GM15510 (cell line): ENCODE measurements around the gene NUDT17.

Experiments used
- POLR2A ChIP-seq: IDR thresholded peaks from 3 replicates; pipeline ENCODE4 v1.6.1; 2011; ENCODE audit warnings: borderline replicate concordance; ENCODE audit not compliant: insufficient read length; ENCODE audit errors: extremely low read depth

NUDT17 gene

DNA sequence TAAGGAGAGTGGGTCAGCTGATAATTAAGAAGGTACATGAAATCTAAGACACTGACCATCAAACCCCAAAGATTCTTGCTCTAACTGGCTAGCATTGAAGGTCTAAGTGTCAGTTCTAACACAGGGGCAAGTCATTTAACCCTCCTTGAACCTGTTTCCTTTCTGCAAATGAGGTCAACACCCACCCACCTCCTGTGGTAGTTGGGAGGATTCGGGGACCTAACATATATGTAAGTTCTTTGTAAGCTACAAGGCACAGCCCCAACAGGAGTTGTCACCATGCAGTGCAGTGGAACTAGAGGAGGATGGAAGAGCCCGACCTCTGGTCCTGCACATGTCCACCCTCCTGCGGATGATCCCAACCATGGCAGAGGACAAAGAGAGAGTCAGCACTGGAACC is 2.4 kb downstream of the NUDT17 start:
- TF ChIP-seq POLR2A: no peak

DNA sequence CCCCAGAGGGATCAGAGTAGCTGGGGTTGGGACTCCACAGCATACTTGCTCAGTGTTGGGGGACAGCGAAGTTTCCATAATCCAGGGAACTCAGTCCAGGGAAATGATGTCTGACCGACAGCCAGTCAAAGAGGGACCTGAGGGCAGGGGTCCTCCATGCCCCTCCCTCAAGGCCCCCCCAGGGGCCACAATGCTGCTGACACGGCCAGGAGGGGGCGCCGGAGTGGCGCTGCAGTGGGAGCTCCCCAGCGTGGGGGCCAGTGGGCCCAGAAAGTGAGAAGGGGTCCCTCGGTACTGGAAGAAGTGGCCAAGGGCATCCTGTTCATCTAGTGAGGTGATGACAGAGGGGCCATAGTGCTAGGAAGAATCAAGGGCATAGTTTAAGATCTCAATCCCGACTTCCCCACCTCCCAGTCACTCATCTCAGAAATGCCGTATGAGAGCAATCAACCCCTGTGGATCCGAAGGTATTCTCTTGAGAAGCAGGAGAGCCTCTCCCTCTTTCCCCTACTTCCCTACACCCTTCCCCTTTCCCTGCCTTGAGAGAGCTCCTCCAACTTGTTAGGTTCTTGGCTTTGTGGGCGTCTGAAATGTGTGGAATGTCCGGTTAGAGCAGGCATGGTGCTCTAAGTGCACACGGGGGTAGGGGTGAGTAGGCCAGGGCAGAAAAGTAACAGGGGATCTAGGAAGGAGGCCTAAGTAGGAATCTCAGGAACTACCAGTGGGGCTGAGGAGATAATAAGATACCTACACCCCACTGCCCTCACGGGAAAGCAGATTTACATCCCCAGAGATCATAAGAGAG is 4.1 kb downstream of the NUDT17 start:
- TF ChIP-seq POLR2A: no peak

DNA sequence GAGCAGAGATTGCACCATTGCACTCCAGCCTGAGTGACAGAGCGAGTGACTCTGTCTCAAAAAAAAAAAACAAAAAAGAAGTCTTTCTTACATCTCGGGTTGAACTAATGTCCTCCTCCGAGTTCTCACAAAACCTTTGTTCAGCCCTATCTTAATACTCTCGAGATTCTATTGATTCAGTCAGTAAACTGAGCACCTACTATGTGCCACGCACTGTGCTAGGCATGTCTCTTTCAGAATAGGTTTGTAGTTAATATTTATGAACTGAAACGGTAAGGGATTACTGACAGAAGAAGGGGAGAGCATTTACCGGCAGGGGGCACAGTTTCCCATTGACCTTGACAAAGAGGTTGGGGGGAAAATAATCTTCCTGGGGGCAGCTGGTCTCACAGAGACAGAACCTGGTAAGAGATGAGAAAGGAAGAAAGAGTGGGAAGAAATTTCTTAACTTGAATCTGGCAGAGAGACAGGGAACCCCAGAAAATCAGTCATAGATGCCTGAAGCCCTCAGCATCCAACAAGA is 10.1 kb downstream of the NUDT17 start:
- no peak for TF ChIP-seq POLR2A

DNA sequence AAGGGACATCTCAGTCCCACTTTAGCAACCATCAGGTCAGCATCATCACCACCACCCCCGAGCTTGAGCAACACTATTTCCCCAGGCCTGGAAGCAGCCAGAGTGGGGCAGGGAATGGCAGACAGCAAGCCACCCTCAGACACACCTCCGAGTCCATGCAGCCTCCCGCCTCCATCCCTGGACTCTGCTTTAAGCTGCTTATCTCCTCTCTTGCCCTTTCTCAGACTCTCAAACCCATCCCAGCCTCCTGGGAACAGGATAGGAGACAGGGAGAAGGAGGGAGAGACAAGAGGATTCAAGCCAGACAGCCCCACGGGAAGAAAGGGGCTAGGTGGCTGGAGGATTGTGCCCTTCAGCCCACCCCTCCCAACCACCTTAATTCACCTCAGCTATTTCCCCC is 11.7 kb downstream of the NUDT17 start:
- TF ChIP-seq POLR2A: no peak

DNA sequence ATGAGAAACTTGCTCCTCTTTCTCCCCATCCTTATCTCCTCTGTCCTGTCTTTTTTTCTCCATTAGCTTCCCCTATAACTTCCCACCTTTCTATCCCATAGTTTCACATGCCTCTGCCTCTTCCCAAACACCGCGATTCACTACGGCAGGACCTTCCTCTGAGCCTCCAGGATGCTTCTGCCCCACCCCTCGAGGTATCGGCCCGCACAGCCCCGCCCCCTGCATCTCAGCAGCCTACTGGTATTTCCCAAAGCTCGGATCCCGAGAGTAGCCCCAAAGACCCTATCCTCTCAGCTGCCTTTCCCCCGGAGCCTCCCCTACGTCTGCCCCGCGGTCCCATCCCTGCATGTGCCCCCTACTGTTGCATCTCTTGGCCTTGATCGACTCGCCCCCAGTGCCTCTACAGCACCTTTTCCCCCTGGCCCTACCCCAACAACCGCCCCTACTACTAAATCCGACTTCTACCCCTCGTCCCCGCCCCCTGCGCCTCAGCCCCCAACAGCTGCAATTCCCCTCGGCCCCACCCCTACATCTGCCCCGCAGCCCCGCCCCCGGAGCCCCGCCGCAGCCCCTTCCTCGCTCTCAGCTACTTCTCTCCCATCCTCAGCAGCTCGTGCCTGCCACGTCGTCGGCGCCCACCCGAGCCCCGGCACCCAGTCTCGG is 12.9 kb downstream of the NUDT17 start:
- no peak for TF ChIP-seq POLR2A

DNA sequence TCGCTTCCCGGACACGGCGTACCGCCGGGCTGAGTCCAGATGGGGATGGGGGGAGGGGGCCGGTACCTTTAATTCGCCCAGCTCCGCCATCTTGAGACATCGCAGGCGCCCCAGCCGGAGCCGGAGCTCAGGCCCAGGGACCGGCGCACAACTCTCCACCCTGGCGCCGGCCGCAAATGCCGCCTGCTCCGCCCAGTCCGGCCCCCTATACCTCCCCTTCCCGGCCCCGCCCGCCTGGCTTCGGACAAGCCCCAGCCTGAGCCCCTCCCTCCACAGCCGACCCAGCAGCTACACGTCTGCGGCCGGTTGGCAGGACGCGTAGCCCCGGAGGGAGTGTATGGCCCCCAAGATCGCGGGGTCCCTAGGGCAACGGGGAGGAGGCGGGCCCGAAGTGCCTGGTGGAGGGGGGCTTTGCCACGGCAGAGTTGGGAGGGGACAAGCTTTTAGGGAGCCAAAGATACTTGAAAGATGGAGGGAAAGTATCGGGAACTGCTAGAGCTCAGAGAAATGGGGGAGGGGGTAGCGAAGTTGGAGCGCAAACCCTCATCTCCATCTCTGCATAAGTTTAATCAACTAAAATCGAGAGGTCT is 13.6 kb downstream of the NUDT17 start, which contains the start of gene PIAS3:
TSS of gene PIAS3 (minus strand) at position 181 of the 590 bp plus-strand sequence. CDS start at position 90, 91 bp downstream.
- peak; percentile 46 for TF ChIP-seq POLR2A

DNA sequence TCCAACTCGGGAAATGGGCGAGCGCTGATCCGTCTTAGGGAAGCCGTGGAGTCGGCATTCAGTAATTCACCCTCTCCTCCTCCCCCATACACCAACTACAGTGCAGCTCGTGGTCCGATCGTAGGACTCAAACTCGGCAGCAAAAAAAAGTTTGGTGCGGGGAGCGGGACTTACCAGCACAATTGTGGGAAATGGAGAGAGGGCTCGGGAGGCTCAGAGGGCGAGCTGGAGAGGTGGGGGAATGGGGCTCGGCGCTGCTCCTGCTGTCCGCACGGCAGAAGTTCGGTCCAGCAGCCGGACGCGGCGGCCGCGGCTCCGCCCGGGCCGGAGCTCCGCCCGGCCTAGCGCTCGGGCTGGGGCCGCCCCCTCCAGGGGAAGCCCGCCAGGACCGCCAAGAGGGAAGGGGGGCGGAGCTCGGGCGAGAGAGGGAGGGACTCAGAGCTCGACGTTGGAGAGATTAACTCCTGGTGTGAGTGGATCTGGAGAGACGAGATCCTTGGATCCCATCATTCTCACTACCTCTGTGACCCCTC is 14.1 kb downstream of the NUDT17 start:
- TF ChIP-seq POLR2A: peak; percentile 57

DNA sequence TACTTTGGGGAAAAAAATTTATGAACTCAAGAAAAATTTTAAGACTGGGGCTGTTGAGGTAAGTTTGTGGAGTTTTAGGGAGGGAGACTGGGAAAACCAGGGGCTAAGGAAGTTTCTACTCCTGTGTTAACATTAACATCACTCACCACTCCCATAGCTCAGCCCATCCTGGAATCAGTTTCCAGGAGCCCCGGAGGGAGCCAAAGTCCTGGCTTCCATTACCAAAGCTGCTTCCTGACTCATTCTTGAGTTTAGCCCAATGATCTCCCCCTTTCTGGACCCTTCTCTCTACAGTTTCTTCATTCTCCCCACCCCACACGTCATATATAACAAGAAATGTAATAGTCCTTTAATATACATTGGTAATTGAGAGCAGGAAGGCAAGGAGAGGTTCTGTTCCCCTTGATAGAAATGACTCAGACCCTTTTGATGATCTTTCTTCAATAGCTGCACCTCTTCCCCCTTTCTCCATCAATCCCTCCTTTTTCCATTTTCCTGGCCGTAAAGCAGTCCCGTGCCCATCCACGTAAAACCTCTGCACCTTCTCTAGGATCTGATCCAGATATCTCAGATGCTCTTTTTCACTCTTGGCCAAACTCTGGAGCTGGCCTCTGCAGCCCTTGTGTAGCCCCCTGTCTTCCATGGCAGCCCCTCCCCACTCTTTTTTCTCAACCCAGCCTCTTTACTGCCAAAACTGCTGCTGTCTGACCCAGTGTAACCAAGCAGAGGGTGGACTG is 18.0 kb downstream of the NUDT17 start:
- no peak for TF ChIP-seq POLR2A

DNA sequence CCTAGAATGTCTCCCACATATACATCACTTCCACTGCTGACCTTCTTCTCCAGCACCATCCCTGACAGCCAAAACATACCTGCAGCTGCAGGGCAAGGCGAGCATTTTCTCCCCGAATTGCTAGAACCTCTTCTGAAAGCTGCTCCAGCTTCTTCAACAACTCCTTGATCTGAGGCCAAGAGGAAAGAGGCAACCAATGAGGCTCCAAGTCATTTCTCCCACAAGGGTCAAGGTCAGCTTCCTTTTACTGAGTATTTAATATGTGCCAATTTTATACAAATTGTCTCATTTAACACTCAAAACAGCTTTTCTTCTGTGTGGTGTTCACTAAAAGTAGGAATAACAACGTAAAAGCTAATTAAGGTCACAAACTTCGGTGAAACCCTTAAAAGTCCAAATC is 22.8 kb downstream of the NUDT17 start:
- no peak for TF ChIP-seq POLR2A

DNA sequence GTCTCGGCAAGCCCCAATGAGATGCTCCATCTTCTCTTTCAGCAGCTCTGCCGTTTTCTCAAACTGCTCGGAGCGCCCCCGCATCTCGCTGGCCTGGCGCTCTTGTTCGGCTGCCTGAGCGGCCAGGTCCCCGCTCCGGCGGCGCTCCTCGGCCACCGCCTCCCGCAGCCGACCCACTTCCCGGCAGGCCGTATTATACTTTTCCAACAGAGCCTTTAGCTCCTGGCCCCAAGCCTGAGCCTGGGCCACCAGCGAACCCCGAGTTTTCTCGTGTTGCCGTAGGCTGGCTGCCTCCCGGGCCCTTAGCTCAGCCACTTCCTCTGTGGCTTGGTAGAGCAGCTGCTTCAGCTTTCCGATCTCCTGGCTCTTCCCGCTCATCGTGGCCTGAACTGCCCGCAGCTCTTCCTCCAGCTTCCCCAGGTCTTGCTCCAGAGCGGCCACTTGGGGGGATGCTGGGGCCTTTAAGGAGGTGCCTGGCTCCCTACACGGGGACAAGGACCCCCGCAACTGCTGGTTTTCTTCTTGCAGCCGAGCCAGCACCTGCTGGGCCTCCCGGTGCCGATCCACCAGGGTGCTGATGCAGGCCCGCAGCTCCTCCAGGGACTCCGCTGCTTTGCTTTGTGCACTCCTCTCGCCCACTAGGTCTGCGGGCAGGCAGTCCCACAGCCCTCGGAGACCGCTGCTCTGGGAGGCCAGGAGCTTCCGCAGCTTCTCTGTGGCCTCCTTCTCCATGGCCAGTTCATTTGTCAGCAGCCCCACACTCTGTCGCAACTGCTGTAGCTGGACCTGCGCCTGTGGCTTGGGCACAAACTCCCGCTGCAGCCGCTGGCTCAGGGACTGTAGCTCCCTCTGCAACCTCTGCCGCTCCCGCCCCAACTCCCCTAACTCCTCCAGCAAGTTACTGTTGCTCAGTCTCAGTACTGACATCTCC is 26.8 kb downstream of the NUDT17 start:
- no peak for TF ChIP-seq POLR2A

DNA sequence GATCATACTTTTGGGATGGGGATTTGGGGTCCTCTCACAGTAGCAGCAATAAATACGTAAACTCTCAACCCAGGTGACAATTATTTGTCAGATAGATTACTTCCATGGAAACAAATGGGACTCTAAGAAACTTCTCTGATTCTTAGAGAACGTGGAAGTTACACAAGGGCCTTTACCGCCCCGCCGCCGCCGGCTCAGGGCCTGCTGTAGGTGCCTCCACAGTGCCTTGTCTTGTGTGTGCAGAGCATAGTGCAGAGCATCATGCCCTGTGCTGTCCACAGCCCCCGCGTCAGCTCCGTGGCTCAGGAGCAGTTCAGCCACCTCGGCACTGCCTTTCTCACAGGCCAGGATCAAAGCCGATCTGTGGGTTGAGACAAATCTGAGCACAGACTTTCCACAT is 29.2 kb downstream of the NUDT17 start:
- no peak for TF ChIP-seq POLR2A

DNA sequence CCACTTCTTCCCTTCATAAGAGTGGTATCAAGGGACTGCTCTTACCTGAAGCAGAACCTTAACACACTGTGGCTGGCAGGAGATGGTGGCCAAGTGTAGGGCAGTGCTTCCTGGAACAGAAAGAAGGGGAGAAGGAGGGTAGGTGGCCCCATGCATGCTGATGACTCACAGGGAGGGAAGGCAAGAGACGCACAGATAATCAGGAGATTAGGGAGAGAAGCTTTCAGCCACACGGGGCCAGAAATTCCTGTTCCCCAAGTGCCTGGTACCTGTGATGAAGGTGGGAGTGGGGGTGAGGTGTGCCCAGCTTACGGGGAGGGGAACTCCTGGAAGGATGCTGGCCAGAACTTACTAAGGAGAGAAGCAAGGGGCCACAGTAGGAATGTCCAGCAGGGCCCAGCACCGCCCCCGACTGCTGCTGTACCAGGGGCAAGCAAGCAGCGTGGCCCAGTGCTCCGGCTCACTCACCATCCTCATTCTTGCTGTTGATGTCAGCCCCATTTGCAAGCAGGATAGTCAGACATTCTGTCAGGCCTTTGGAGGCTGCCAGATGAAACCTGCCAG is 32.6 kb downstream of the NUDT17 start:
- no peak for TF ChIP-seq POLR2A

DNA sequence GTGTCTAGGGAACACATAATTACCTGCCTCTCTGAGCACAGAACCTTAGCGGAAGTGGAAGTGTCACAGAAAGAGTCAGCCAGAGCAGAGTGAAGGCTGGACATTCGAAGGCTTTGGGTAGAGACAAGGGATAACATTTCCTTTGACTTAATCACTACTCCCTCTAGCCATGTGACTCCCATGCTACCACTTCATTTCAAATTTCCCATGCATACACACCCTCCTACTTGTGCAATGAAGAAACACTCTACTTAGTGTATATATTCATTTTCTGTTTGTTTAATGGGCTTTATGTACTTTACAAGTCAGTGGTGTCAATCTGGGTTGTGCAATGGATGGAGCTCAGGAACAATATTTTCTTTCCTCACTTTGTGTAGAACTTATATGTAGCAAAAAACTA is 33.3 kb downstream of the NUDT17 start:
- no peak for TF ChIP-seq POLR2A

DNA sequence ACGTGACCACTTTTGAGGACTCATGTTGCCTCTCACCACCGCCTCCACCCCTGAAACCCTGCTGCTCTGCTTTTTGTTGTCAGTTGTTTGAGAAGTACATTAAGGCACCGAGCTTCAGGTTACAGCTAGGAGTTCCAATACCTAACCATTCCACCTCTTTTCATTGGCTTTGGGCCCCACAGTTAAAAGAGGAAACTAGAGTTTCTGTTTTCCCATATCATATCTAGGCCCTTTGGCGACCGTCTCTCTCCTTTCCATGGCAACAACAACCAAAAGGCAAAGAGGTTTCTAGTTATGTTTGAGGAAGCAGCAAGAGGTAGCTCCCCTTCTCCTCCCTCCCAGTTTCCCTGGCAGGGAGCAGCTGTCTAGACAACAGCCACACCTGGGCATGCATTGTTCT is 34.3 kb downstream of the NUDT17 start:
- TF ChIP-seq POLR2A: no peak

DNA sequence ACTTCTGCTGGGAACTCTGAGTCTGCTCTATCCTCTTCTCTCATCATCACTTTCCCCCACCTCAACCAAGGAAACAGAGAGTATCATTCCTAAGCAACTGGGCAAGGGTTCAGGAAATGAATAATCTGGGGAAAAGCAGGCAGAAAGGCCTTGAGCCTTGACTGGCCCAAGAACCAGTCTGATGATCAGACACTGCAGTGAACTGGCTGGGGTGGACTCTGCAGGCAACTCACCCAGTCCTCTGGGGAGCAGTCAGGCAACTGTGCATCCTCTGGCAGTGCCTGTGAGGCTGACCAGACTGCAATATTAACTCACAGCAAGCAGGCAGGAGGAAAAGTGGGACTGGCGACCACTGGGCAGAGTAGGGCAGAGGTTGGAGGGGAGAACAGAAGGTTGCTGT is 39.2 kb downstream of the NUDT17 start:
- TF ChIP-seq POLR2A: no peak
